Measurements from ENCODE around the gene AK8.

DNA sequence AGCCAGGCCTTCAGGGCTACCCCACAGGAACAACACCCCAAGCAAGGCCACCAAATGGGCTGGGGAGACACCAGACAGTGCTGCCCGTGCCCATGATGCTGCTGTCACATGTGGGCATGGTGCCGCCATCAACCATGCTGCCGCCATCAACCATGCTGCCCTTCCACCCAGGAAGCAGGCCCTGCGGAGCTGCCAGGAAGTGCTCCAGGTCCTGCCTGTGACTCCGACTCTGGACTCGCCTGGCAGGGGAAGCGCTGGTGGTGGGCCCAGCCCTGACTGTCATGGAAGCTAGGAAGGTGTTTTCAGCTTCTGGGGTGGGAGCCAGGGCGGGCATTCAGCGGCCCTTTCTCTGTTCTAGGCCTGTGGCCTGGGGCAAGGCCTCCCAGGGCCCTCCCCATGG is 8.8 kb downstream of the AK8 start:
- TF ChIP-seq JUND (IDR thresholded peaks at IDR 0.05) (no peak), REST (IDR thresholded peaks at IDR 0.05) (no peak), TAF1 (conservative IDR thresholded peaks at IDR 0.05) (no peak), MAX (IDR thresholded peaks at IDR 0.05) (no peak), GABPA (IDR thresholded peaks at IDR 0.05 in 1 of 2, conservative IDR thresholded peaks at IDR 0.05 in 1 of 2) (no peak), RXRA (IDR thresholded peaks at IDR 0.05) (no peak), RAD21 (IDR thresholded peaks at IDR 0.05) (no peak), SP1 (IDR thresholded peaks at IDR 0.05) (no peak)
- TF ChIP-seq, protein P1, sequence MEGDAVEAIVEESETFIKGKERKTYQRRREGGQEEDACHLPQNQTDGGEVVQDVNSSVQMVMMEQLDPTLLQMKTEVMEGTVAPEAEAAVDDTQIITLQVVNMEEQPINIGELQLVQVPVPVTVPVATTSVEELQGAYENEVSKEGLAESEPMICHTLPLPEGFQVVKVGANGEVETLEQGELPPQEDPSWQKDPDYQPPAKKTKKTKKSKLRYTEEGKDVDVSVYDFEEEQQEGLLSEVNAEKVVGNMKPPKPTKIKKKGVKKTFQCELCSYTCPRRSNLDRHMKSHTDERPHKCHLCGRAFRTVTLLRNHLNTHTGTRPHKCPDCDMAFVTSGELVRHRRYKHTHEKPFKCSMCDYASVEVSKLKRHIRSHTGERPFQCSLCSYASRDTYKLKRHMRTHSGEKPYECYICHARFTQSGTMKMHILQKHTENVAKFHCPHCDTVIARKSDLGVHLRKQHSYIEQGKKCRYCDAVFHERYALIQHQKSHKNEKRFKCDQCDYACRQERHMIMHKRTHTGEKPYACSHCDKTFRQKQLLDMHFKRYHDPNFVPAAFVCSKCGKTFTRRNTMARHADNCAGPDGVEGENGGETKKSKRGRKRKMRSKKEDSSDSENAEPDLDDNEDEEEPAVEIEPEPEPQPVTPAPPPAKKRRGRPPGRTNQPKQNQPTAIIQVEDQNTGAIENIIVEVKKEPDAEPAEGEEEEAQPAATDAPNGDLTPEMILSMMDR (IDR thresholded peaks at IDR 0.05; ENCODE audit: low read depth, low read length, missing input control), result no peak
